HG03575 (cell line): ENCODE measurements around the gene NTF3.

Experiments
- ATAC-seq: cut with Tn5 transposase; IDR thresholded peaks from one replicate; pipeline ENCODE4 v1.9.1; 2021; ENCODE audit not compliant: unreplicated experiment, insufficient number of reproducible peaks, low FRiP score; ENCODE audit errors: extremely low read depth

NTF3 gene

GRCh38 chr12:5505116-5505515 lies 73.2 kb downstream of the NTF3 start:
- no peak for ATAC-seq

GRCh38 chr12:5505751-5506150 lies 73.8 kb downstream of the NTF3 start:
- no peak for ATAC-seq

DNA sequence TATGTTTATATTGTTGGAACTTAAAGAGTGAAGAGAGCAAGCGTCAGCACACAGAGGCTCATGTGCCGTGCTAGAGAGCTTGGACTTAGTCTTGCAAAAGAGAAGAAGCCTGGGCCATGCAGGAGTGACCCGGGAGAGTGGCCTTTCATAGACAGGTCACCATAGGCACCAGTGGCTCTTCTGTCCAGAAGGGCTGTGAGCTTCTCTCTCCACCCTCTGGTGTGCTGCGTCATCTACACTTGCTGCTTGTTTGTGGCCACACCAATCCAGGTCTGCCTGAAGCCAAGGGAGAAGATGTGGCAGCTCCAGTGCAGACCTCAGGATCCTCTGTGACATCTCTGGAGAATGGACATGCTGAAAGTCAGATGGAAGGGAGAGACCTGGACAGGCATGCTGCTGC lies 74.4 kb downstream of the NTF3 start:
- ATAC-seq = no peak

DNA sequence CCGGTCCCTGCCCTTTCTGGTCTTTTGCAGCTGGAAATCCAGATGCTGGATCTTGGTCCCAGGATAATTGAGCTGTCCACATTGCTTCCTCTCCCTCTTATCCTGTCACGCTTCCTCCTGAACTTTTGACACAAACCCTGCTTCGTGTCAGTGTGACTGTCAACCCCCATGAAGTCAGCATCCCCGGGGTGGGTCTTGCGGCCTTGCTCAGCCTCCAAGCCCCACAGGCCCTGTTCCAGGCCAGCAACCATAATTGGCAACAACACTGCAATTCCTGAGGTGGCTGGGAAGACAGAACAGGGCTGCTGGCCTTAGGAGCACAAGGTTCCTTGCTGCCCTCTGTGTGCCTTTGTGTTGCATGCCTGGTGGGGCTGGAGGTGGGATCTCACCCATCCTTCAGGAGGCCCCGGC lies 74.9 kb downstream of the NTF3 start:
- no peak for ATAC-seq

- ATAC-seq = no peak
Observed at GRCh38 chr12:5507401-5507935, 75.6 kb downstream of the NTF3 start.

DNA sequence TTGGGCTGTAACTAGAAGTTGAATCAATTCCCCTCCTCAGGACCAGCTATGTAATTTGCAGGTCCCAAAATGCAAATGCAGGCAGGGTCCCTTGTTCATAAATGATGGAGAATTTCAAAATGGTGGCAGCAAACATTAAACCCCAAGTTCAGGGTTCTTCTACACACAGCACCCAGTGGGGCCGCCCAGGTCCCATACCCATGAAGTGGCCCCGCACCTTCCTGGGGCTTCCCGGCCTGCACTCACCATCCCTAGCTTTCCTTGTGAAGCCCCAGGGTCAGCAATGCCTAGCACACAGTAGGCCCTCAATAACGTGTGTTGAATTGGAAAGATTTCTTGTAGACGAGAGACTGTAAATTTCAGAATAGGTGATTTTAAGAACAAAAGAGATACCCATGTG lies 76.0 kb downstream of the NTF3 start:
- no peak for ATAC-seq

GRCh38 chr12:5509102-5509501 lies 77.2 kb downstream of the NTF3 start:
- ATAC-seq = no peak

DNA sequence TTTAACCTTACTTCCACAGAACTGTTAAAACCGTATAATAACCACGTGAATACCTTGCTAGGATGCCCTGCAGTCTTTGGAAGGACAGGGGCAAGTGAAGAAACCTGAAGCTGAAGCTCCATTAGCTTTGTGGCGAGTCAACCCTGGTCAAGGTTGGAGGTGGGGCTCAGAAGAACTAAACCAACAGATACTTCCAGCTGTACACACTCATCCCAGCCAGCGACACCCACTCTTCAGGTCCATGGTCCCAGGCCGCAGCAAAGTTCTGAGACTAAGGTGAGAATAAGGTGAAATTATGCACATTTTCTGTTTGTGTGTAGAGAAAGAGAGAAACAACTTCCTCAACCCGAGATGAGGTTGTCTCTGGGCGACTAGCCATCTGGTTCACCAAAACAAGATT lies 77.6 kb downstream of the NTF3 start:
- no peak for ATAC-seq

GRCh38 chr12:5510251-5510805 lies 78.4 kb downstream of the NTF3 start:
- no peak for ATAC-seq

- no peak for ATAC-seq
Observed at GRCh38 chr12:5511256-5511643, 79.3 kb downstream of the NTF3 start.

DNA sequence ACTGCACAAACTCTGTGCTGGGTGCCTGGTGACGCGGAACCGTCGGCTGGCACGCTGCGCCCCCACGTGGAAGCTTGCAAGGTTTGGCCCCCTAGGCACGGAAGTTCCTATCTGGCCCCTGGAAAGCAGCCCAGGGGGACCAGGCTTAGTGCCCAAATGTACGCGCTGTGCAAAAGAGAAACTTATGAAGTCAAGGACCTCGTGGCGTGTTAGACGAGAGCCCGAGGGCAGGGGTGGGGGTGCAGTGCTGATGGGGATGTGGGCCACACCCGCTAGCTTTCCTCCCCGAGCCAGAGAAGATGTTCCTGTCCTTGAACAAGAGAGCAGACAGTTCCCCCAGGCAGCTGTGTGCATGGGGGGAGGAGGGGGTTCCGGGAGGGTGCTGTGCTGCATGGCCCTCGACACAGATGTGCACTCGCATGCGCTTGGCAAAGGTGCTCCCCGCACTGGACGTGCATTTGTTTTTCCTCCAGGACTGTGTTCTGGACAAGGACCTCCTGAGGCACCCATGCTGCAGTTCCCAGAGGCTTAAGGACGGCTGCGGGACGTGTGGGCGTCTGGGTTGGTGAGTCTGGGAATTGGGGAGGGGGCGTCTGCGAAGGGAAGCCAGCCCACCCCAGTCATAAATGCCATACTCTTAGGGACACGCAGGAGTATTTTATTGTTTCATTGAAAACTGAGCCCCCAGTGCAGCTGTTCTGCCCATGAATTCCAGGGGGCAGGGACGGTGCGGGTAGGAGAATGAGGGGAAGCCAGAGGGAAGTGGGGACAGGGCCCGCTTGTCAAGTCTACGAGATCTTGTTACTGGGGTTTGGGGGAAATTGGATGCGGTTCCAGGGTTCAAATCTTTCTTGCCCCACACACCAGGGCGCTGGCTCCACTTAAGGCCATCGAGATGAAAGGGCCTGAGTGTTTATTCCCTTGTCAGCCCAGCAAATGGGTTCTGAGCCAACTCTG lies 80.0 kb downstream of the NTF3 start:
- ATAC-seq = no peak

DNA sequence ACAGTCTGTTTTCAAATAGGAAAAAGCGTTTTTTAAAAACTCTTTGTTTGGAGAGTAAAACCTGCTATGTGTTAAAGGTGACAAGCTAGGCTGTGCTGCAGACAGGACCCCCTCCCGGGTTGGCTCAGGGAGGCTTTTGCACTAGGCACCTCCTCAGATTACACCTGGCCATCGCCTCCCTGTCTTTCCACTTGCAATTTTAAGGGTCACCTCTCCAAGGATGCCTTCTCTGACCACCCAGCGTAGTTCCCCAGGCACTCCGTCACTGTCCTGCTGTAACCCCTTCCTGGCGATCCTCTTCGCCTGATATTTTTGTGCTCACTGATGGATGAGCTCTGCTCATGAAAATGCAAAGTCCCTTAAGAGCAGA lies 80.7 kb downstream of the NTF3 start:
- ATAC-seq = no peak

GRCh38 chr12:5513406-5513805 lies 81.5 kb downstream of the NTF3 start:
- ATAC-seq = no peak

GRCh38 chr12:5514016-5514415 lies 82.1 kb downstream of the NTF3 start:
- no peak for ATAC-seq

DNA sequence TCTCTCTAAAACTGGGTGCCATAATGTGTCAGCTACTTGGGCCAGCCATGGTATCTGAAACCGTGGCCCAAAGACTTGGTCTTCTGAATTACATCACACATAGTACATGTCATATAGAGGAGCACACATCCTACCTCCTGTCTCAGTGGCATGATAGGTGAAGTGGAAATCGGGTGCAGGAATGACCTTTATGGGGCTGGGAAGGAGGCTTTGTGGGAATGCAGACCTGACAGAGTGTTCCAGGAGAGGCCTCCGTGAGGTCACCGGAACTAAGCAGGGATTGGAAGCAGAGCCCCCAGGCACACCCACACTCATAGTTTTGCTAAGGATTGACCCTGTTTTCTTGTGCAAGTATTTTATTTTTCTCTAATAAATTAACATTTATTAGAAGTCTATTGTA lies 82.6 kb downstream of the NTF3 start:
- ATAC-seq = no peak

DNA sequence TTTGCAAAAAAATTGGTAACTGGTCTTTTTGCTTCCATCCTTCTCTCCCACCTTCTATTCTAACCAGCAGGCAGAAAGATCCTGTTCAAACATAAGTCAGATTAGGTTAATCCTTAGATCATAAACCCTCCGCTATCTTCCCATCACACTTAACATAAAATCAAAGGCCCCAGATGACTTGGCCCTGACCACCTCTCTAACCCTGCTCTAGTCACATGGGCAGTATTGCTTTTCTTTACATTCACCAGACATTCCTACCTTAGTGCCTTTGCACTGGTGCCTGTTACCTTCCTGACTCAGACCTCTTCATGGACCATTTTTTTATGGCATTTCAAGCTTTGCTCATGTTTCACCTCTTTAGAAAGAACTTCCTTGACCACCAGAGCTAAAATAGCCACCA lies 83.5 kb downstream of the NTF3 start:
- no peak for ATAC-seq

DNA sequence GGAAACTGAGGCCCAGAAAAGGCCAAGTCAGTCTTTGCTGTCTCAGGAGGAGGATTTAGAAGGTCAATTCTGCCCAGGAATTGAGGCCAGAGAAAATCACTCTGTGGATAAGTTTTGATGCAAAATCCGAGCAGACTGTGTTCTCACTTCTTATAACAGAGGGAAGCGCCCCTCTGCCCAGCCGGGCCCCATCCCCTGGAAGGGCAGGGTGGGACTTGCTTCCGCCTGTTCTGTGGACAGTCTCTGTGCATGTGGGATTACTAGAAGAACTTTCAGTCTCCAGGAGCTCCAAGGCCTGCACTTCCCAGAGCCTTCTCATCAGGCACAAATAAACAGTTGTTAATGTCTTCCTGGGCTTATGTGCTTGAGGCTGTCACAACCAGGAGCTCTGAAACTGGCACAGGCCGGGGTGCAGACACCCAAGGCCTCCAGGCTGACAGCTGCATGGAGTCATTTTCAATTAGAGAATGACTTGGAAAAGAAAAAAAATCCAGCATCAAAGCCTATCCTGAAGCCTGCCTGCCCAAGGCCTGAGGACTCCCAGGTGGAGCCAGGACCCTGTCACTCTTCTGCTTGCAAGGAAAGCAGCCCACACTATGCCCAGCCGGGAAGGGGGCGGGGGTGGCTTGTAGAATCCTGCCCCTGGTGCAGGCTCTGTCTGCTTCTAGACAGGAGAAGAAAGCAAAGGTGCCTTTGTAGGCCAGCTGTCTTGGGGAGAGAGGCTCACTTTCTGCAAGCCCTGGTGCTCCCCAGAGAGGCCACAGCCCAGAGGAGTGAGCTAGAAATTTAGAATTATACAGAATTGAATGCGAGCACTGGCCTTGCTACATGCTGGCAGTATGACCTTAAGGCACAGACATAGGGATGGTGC lies 84.7 kb downstream of the NTF3 start:
- no peak for ATAC-seq

DNA sequence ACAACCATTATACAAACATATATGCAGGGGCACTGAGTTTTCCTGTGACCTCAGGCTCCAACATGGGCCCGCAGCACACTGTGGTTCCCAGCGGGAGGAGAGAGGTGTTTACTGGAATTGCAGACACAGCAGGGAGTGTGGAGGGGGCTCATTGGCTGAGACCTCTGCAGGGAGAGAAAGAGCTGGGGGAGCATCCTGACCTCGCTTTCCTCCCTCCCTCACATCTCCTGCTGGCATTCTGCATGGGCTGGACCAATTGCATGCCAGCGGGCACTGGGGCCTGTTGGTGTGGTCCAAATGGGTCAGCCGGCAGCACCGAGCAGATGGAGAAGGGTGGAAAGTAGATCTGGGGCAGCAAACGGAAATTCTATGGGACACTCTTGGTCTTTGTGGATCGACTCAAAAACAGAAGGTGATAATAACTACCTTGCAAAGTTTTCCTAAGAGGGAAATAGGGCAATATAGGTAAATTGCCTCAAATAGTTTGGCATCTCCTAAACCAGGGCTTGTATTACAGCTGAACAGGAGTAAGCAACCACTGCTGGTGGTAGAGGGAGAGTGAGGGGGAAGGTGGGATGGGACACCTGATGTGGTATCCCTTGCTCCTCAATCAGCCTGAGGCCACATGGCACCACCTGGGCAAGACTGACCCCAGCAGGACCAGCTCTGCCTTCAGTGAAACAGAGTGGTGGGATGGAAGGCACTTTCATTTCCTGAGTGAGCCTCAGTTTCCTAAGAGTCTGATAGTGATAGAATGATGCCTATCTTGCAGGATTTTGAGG lies 86.9 kb downstream of the NTF3 start:
- no peak for ATAC-seq

- ATAC-seq = no peak
Observed at GRCh38 chr12:5520037-5520436, 88.1 kb downstream of the NTF3 start.
